ES-I3 (cell line): ENCODE results near the gene TBATA.

ENCODE experiments used
- H3K36me3 ChIP-seq: 2 replicates; pipeline ENCODE4 v1.6.1; 2013; ENCODE audit warnings: mild to moderate bottlenecking, low read length, control low read depth, moderate library complexity; ENCODE audit not compliant: insufficient read depth
- H3K4me1 ChIP-seq: 2 replicates; pipeline ENCODE4 v1.6.1; 2013; ENCODE audit warnings: mild to moderate bottlenecking, control low read depth, low read length; ENCODE audit not compliant: insufficient read depth
- H3K9ac ChIP-seq: 2 replicates; pipeline ENCODE4 v1.6.1; 2013; ENCODE audit warnings: low read depth, mild to moderate bottlenecking, low read length, moderate library complexity
- H3K9me3 ChIP-seq: 2 replicates; pipeline ENCODE4 v1.6.1; 2013; ENCODE audit warnings: mild to moderate bottlenecking, low read length, moderate library complexity; ENCODE audit not compliant: control insufficient read depth, insufficient read depth

TBATA gene

GRCh38 chr10:70742537-70743429 is 42.4 kb downstream of the TBATA start:
- Histone ChIP-seq H3K9me3 (no peaks in the 10 kb centered on the region), H3K4me1 (no peaks in the 10 kb centered on the region; the same call in 1 of the 2 replicates), H3K9ac (no peak overlapping the region), H3K36me3 (no peaks in the 10 kb centered on the region)

- no peaks in the 10 kb centered on the region for H3K36me3 ChIP-seq
- H3K4me1 ChIP-seq = no peaks in the 10 kb centered on the region; the same call in 1 of the 2 replicates
- H3K9me3 ChIP-seq = no peaks in the 10 kb centered on the region
- no peak overlapping the region for H3K9ac ChIP-seq
Measured at GRCh38 chr10:70740406-70741288, 44.5 kb downstream of the TBATA start.

GRCh38 chr10:70738761-70739121 is 46.4 kb downstream of the TBATA start:
- Histone ChIP-seq H3K9ac (no peak overlapping the region), H3K4me1 (no peaks in the 10 kb centered on the region; the same call in 1 of the 2 replicates), H3K36me3 (no peaks in the 10 kb centered on the region), H3K9me3 (no peaks in the 10 kb centered on the region)

- H3K9ac ChIP-seq = no peak overlapping the region
- H3K4me1 ChIP-seq = no peaks in the 10 kb centered on the region; the same call in 1 of the 2 replicates
- H3K36me3 ChIP-seq = no peaks in the 10 kb centered on the region
Measured at GRCh38 chr10:70738006-70738760, 47.0 kb downstream of the TBATA start.

DNA sequence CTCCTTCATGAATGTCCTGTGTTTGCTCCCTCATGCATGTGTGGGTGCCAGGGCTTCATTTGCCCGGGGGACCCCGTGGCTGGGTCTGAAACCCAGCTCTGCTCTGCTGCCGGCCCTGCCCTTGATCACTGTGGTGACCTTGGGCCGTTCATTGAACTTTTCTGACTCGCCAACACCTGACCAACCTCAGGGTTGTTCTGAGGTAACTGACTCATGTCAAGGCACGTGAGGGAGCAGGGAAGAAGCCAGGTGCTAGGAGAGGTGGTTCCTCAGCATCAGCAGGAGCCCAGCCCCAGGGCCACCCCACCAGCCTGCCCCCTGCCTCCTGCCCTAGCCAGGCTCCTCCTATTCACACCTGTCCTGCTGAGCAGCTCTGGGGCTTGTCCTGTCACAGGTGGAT is 47.9 kb downstream of the TBATA start:
- H3K36me3 ChIP-seq = no peaks in the 10 kb centered on the region
- no peaks in the 10 kb centered on the region for H3K4me1 ChIP-seq
- H3K9ac ChIP-seq = no peak overlapping the region
- no peaks in the 10 kb centered on the region for H3K9me3 ChIP-seq

More at GRCh38 chr10:70738006-70738760, 47.0 kb downstream of the TBATA start:
- H3K9me3 ChIP-seq = no peaks in the 10 kb centered on the region

GRCh38 chr10:70736525-70736924 is 48.7 kb downstream of the TBATA start:
- Histone ChIP-seq H3K9ac (no peak overlapping the region), H3K4me1 (no peaks in the 10 kb centered on the region), H3K9me3 (no peaks in the 10 kb centered on the region), H3K36me3 (no peaks in the 10 kb centered on the region)

DNA sequence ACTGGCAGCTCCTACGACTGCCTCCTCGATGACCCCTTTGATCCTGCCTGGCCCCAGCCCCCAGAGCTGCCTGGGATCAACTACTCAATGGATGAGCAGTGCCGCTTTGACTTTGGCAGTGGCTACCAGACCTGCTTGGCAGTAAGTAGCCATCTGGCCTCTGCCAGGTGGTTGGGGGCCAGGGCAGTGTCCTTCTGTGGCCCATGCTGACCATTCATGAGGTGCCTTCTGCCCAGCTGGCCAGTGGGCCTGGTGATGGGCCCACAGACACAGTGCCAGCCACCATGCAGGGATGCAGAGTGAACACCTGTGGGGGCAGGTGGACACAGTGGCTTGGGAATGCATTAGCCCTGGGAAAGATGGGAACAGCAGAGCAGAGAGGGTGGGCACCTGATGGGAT is 50.0 kb downstream of the TBATA start:
- no peak overlapping the region for H3K9ac ChIP-seq
- H3K36me3 ChIP-seq = no peaks in the 10 kb centered on the region
- no peaks in the 10 kb centered on the region for H3K9me3 ChIP-seq
- H3K4me1 ChIP-seq = no peaks in the 10 kb centered on the region

GRCh38 chr10:70733051-70733450 is 52.1 kb downstream of the TBATA start:
- H3K36me3 ChIP-seq = no peaks in the 10 kb centered on the region
- no peaks in the 10 kb centered on the region for H3K9me3 ChIP-seq
- no peak overlapping the region for H3K9ac ChIP-seq
- no peaks in the 10 kb centered on the region for H3K4me1 ChIP-seq

DNA sequence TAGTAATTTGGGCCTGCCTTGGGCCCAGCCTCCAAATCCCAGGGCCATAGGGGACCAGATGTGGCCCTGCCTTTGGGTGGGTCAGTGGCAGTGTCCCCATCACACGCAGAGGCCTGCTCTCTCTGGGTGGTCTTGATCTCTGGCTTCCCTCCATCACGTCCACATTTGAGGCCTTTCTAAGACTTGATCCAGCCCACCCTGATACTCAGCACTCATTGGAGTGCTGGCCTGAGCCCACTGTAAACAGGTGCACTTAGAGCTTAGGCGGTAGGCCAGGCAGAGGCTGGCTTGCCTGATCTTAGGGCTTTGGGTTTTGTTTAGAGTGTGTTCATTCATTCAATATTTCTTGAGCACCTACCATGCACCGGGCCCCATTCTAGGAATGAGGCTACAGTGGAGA is 52.6 kb downstream of the TBATA start:
- Histone ChIP-seq H3K9ac (no peak overlapping the region), H3K4me1 (no peaks in the 10 kb centered on the region)

GRCh38 chr10:70730955-70731354 is 54.2 kb downstream of the TBATA start:
- Histone ChIP-seq H3K36me3 (no peaks in the 10 kb centered on the region), H3K4me1 (no peaks in the 10 kb centered on the region), H3K9me3 (no peaks in the 10 kb centered on the region), H3K9ac (no peak overlapping the region)

More for the DNA sequence above, 52.6 kb downstream of the TBATA start:
- Histone ChIP-seq H3K36me3 (no peaks in the 10 kb centered on the region), H3K9me3 (no peaks in the 10 kb centered on the region)

- Histone ChIP-seq H3K9ac (no peak overlapping the region), H3K9me3 (no peaks in the 10 kb centered on the region), H3K36me3 (no peaks in the 10 kb centered on the region), H3K4me1 (no peaks in the 10 kb centered on the region)
Measured at GRCh38 chr10:70729763-70730357, 55.3 kb downstream of the TBATA start.

GRCh38 chr10:70728328-70728727 is 56.8 kb downstream of the TBATA start:
- no peak overlapping the region for H3K9ac ChIP-seq
- no peaks in the 10 kb centered on the region for H3K36me3 ChIP-seq
- H3K9me3 ChIP-seq = no peaks in the 10 kb centered on the region
- no peaks in the 10 kb centered on the region for H3K4me1 ChIP-seq

DNA sequence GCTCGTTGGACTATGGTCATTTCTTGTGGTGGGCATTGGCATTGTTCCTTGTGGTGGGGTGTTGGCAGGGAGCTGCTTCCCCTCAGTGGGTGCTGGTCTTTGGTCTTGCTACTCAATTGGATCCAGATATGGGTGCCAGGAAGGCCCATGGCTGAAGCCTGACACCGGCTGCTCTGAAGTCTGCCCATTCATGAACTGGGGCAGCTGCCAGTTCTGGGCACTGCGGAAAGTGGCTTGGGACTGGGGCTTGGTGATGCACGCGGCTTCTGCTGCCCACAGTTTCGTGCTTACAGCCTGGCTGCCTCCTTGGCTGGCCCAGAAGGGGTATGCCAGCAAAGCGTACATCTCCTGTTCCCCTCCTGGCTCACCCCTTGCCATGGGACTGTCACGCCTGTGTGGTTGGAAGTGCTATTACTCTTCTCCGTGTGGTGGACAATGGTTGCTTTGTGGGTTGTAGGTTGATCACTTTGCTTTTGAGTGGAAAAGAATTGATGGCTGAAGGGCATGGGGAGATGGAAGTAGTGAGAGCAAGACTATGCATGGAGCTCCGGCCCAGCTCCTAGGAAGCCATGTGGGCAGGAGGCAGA is 58.2 kb downstream of the TBATA start:
- Histone ChIP-seq H3K9me3 (no peaks in the 10 kb centered on the region), H3K36me3 (no peaks in the 10 kb centered on the region), H3K4me1 (no peaks in the 10 kb centered on the region; the same call in 1 of the 2 replicates), H3K9ac (no peak overlapping the region)
